Measurements from ENCODE around the gene ANKFY1. TPM values are rescaled to one million over a fixed set of nuclear protein-coding genes. Genes with fewer than 3 reads are reported as not detected.
A peak's percentile ranks its signal among the peaks of the same experiment; 100 is the strongest.

Gene ANKFY1
- total RNA-seq, 3 donors from 2014 or later: 36.3 to 44.2 (median 42.1) TPM

- H3K27me3 ChIP-seq: no peaks in the 10 kb centered on the region
- TF ChIP-seq POLR2A (IDR thresholded peaks at IDR 0.05): no peak
- no peak for TF ChIP-seq CTCF (IDR thresholded peaks at IDR 0.05)
- TF ChIP-seq POLR2AphosphoS5 (IDR thresholded peaks at IDR 0.05): no peak
- no peak overlapping the region for H3K27ac ChIP-seq
- no peaks in the 10 kb centered on the region for H3K36me3 ChIP-seq
- H3K9me3 ChIP-seq: no peaks in the 10 kb centered on the region
- no peaks in the 10 kb centered on the region for H3K4me1 ChIP-seq
- no peak overlapping the region for H3K4me3 ChIP-seq
- intact Hi-C loops (cut with DNase I; ENCODE audit: low total_unique reads): no loop called here
- DNase-seq (ENCODE audit: low spot score in 2 of 2): no peak
Measured at GRCh38 chr17:4270736-4271135, 7.0 kb upstream of the ANKFY1 start.

GRCh38 chr17:4269915-4270314, 6.1 kb upstream of the ANKFY1 start:
- Histone ChIP-seq H3K27ac (no peak overlapping the region), H3K4me1 (no peaks in the 10 kb centered on the region), H3K4me3 (no peak overlapping the region), H3K9me3 (no peaks in the 10 kb centered on the region), H3K27me3 (no peaks in the 10 kb centered on the region), H3K36me3 (no peaks in the 10 kb centered on the region)
- no peak for TF ChIP-seq POLR2A (IDR thresholded peaks at IDR 0.05)
- TF ChIP-seq POLR2AphosphoS5 (IDR thresholded peaks at IDR 0.05): no peak
- no peak for TF ChIP-seq CTCF (IDR thresholded peaks at IDR 0.05)
- intact Hi-C loops (cut with DNase I; ENCODE audit: low total_unique reads): no loop called here
- no peak for DNase-seq (ENCODE audit: low spot score in 2 of 2)

GRCh38 chr17:4267402-4267801, 3.6 kb upstream of the ANKFY1 start:
- H3K4me1 ChIP-seq: peaks cover 4 to 5% of the 10 kb centered on the region in 2 donors
- H3K27ac ChIP-seq: no peak overlapping the region
- H3K27me3 ChIP-seq: no peaks in the 10 kb centered on the region
- H3K4me3 ChIP-seq: no peak overlapping the region
- TF ChIP-seq POLR2A (IDR thresholded peaks at IDR 0.05): no peak
- TF ChIP-seq POLR2AphosphoS5 (IDR thresholded peaks at IDR 0.05): no peak
- TF ChIP-seq CTCF (IDR thresholded peaks at IDR 0.05): no peak
- intact Hi-C loops (cut with DNase I; ENCODE audit: low total_unique reads): no loop called here
- no peaks in the 10 kb centered on the region for H3K36me3 ChIP-seq
- no peaks in the 10 kb centered on the region for H3K9me3 ChIP-seq
- DNase-seq (ENCODE audit: low spot score in 2 of 2): no peak

GRCh38 chr17:4266550-4266949, 2.8 kb upstream of the ANKFY1 start:
- Histone ChIP-seq H3K27ac (no peak overlapping the region), H3K4me3 (no peak overlapping the region), H3K27me3 (no peaks in the 10 kb centered on the region), H3K36me3 (no peaks in the 10 kb centered on the region), H3K4me1 (peaks cover 6 to 11% of the 10 kb centered on the region in 2 donors), H3K9me3 (no peaks in the 10 kb centered on the region)
- intact Hi-C loops (cut with DNase I; ENCODE audit: low total_unique reads): no loop called here
- TF ChIP-seq CTCF (IDR thresholded peaks at IDR 0.05) (no peak), POLR2AphosphoS5 (IDR thresholded peaks at IDR 0.05) (no peak), POLR2A (IDR thresholded peaks at IDR 0.05) (no peak)
- DNase-seq (ENCODE audit: low spot score in 2 of 2): no peak

GRCh38 chr17:4262703-4263102, 1.1 kb downstream of the ANKFY1 start:
- Histone ChIP-seq H3K4me3 (peak overlapping the region; percentile 87 to 100 (median 98)), H3K36me3 (no peaks in the 10 kb centered on the region), H3K9me3 (peaks cover 0 to 7% of the 10 kb centered on the region in 2 donors), H3K27me3 (no peaks in the 10 kb centered on the region), H3K27ac (peak overlapping the region; percentile 83 to 93), H3K4me1 (peaks cover 6 to 11% of the 10 kb centered on the region in 2 donors)
- intact Hi-C loops (cut with DNase I; ENCODE audit: low total_unique reads): no loop called here
- no peak for DNase-seq (ENCODE audit: low spot score in 2 of 2)
- TF ChIP-seq POLR2A (IDR thresholded peaks at IDR 0.05): no peak
- TF ChIP-seq CTCF (IDR thresholded peaks at IDR 0.05): no peak
- no peak for TF ChIP-seq POLR2AphosphoS5 (IDR thresholded peaks at IDR 0.05)
